AG04449 (cell line): ENCODE data around the gene ABHD13.
A peak's percentile ranks its signal among the peaks of the same experiment; 100 is the strongest.

Experiments
- CTCF ChIA-PET: fragments of 350-600 bp; formaldehyde crosslinking; extraction: SDS; loops from one replicate; lab custom pipeline; 2021; ENCODE audit warnings: antibody characterized with exemption; lab: Yijun Ruan, JAX
- POLR2A ChIA-PET: fragments of 400-600, 350-600 bp; formaldehyde crosslinking; extraction: SDS; loops from one replicate; lab custom pipeline; 2020; ENCODE audit warnings: antibody characterized with exemption, inconsistent platforms; lab: Yijun Ruan, JAX
- DNase-seq: peaks from one replicate; pipeline ENCODE4 v3.0.0-alpha.2; 2010; ENCODE audit warnings: low read depth, low spot score
- H3K4me3 ChIP-seq: 2 replicates; pipeline ENCODE4 v1.5.1; 2011; ENCODE audit warnings: low read depth, mild to moderate bottlenecking, control low read depth, low read length
- TF ChIP-seq, protein P1 (sequence below): IDR thresholded peaks from one replicate; pipeline ENCODE4 v1.5.1; 2011; ENCODE audit warnings: mild to moderate bottlenecking, moderate library complexity, low read length, control low read depth, inconsistent platforms; ENCODE audit not compliant: insufficient read depth; ENCODE audit errors: missing control alignments

ABHD13 gene

DNA sequence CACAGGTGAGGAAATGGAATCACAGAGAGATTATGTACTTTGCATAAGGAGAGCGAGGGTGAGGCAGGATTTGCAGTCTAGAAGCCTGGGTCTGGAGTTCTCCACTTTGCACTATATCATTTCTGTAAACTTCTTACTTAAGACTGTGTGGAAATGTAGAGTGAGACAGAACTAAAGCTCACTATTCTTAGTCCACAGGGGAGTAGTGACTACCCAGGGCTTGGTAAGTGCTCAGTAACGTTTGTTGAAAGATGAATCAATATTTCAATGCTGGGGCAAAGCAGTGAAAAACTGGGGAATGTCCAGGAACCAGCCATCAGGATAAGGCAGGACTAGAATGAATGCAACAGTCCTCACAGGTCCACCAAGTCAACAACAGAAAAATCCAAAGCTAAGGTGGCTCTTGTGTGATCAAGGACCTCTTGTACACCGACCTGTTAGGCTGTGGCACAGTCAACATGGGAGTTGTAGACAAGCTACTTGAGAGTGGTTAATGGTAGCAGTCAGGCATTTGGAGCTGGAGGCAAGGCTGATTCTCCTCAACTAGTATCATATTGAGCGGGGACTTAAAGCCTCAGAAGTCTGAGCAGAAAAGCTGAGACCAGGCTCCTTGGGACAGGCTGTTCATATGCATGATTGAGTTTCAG, 50.4 kb downstream of the ABHD13 start:
- DNase-seq, result no peak
- ChIA-PET POLR2A (no interaction called here), CTCF (no interaction called here)
- no peak overlapping the region for H3K4me3 ChIP-seq
- TF ChIP-seq, protein P1, sequence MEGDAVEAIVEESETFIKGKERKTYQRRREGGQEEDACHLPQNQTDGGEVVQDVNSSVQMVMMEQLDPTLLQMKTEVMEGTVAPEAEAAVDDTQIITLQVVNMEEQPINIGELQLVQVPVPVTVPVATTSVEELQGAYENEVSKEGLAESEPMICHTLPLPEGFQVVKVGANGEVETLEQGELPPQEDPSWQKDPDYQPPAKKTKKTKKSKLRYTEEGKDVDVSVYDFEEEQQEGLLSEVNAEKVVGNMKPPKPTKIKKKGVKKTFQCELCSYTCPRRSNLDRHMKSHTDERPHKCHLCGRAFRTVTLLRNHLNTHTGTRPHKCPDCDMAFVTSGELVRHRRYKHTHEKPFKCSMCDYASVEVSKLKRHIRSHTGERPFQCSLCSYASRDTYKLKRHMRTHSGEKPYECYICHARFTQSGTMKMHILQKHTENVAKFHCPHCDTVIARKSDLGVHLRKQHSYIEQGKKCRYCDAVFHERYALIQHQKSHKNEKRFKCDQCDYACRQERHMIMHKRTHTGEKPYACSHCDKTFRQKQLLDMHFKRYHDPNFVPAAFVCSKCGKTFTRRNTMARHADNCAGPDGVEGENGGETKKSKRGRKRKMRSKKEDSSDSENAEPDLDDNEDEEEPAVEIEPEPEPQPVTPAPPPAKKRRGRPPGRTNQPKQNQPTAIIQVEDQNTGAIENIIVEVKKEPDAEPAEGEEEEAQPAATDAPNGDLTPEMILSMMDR, result no peak

DNA sequence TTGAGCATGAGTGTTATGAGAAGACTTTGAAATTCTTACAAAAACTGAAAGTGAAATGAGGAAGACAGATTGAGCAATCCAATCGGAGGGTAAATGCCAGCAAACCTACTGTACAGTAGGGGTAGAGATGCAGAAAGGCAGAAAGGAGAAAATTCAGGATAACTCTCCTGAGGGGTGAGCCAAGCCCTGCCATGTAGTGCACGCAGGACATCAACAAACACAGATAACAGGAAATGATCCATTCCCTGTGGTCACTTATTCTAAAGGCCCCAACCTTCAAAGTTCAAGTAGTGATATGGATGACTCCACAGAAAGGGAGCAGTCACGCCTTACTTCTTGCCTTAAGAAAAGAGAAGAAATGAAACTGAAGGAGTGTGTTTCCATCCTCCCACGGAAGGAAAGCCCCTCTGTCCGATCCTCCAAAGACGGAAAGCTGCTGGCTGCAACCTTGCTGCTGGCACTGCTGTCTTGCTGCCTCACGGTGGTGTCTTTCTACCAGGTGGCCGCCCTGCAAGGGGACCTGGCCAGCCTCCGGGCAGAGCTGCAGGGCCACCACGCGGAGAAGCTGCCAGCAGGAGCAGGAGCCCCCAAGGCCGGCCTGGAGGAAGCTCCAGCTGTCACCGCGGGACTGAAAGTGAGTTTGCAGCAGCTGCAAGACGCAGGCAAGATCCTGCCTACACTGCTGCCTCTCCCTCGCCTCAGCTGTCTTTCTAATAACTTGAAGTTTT, 51.6 kb downstream of the ABHD13 start, which contains the start of gene TNFSF13B:
Gene TNFSF13B (plus strand): TSS at position 118 of the 728 bp plus-strand sequence. CDS start 178 bp downstream, at position 296.
- TF ChIP-seq, protein P1, result no peak
- no peak for DNase-seq
- ChIA-PET CTCF (no interaction called here), POLR2A (no interaction called here)
- peak within 1 kb of the TSS; percentile 48 for H3K4me3 ChIP-seq

GRCh38 chr13:108270442-108270841, 52.2 kb downstream of the ABHD13 start:
- ChIA-PET POLR2A (no interaction called here), CTCF (no interaction called here)

GRCh38 chr13:108272333-108272732, 54.1 kb downstream of the ABHD13 start:
- H3K4me3 ChIP-seq, result no peak overlapping the region
- TF ChIP-seq, protein P1, result no peak
- CTCF ChIA-PET, result no interaction called here
- DNase-seq, result no peak
- POLR2A ChIA-PET, result no interaction called here

More at GRCh38 chr13:108270442-108270841, 52.2 kb downstream of the ABHD13 start:
- H3K4me3 ChIP-seq, result peak overlapping the region; percentile 48
- no peak for DNase-seq
- TF ChIP-seq, protein P1, result no peak

DNA sequence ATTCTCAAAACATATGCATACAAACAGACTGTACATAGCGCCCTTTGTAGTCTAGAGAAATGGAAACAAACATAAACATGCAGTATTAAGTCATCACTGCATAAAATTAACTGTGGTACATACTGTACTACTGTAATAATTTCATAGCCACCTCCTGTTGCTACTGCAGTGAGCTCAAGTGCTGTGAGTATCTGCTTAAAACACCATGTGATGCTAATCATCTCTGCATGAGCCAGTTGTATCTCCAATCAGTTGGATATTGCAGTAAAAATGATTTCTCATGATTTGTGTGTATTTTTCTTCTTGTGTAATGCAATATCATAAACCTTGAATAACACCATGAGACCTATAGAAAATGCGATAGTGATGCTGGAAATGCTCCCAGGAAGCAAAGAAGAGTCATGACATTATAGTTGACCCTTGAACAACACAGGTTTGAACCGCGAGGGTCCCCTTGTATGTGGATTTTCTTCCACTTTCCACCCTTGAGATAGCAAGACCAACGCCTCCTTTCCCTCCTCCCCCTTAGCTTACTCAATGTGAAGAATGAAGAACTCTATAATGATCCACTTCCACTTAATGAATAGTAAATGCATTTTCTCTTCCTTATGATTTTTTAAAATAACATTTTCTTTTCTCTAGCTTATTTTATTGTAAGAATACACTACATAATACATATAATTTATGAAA, 55.4 kb downstream of the ABHD13 start:
- TF ChIP-seq, protein P1, result no peak
- ChIA-PET POLR2A (no interaction called here), CTCF (no interaction called here)
- no peak for DNase-seq
- H3K4me3 ChIP-seq, result no peak overlapping the region

DNA sequence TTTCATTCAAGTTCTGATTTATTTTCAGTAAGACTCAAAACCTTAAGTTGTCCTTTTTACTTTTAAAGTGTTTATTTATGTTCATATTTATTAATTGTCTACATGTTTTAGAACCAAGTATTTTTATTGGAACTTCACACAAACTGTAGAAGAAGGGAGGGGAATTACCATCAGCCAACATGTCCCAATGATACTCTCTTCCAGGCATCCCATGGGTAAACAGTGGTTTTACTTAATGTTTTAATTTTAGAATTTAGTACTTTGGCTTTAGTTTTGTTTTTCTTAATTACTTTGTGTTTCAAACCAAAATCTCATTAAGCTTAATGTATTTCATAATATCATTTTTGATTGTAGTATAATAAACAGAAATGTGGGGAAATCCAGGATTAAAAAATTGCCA, 56.5 kb downstream of the ABHD13 start:
- TF ChIP-seq, protein P1, result no peak

More for the DNA sequence above, 56.5 kb downstream of the ABHD13 start:
- ChIA-PET POLR2A (no interaction called here), CTCF (no interaction called here)
- H3K4me3 ChIP-seq, result no peak overlapping the region
- no peak for DNase-seq
